Caco-2 (cell line): ENCODE measurements around the gene HASPIN. TPM values are rescaled to one million over a fixed set of nuclear protein-coding genes. Genes with fewer than 3 reads are reported as not detected.

Experiments
- BruUV-seq: library from RNA; stranded (reverse); fragments of 400-500 nt; replicated peaks from 2 replicates; lab custom pipeline; 2021; lab: Mats Ljungman, UMichigan
- CTCF ChIA-PET: fragments of 300-600 bp; sonication (Branson Sonifier 250); formaldehyde crosslinking; loops from one replicate; lab custom pipeline; 2022; ENCODE audit warnings: antibody characterized with exemption; lab: Charles Lee
- POLR2A ChIA-PET: fragments of 300-600 bp; sonication (Branson Sonifier 250); formaldehyde crosslinking; loops from one replicate; lab custom pipeline; 2022; ENCODE audit warnings: antibody characterized with exemption; lab: Charles Lee
- DNase-seq, 2 experiments: peaks; one replicate each; pipeline versions ENCODE4 v3.0.0 to v3.0.0-alpha.2; 2020 to 2022
- H3K27me3 ChIP-seq: replicated peaks from 2 replicates; pipeline ENCODE4 v1.6.0; 2011; ENCODE audit warnings: low read length; ENCODE audit not compliant: control insufficient read depth, insufficient read depth
- H3K36me3 ChIP-seq: 2 replicates; pipeline ENCODE4 v1.5.1; 2011; ENCODE audit warnings: low read length; ENCODE audit not compliant: control insufficient read depth, insufficient read depth
- H3K4me1 ChIP-seq: fragments of 250-450 bp; sonication (Bioruptor Pico); 2 replicates; pipeline ENCODE4 v1.5.1; 2020; ENCODE audit warnings: mild to moderate bottlenecking
- H3K4me3 ChIP-seq: 2 replicates; pipeline ENCODE4 v1.5.1; 2011; ENCODE audit warnings: low read depth, mild to moderate bottlenecking, control low read depth, low read length
- H3K9me3 ChIP-seq: fragments of 250-450 bp; sonication (Bioruptor Pico); 2 replicates; pipeline ENCODE4 v1.5.1; 2020; ENCODE audit warnings: mild to moderate bottlenecking, moderate library complexity
- H3K27ac Mint-ChIP-seq: one replicate; pipeline ENCODE4 v1.8.0; 2022; ENCODE audit warnings: mixed read lengths; ENCODE audit not compliant: unreplicated experiment
- H3K27me3 Mint-ChIP-seq: one replicate; pipeline ENCODE4 v1.8.0; 2022; ENCODE audit warnings: mixed read lengths; ENCODE audit not compliant: insufficient read depth, unreplicated experiment
- H3K36me3 Mint-ChIP-seq: one replicate; pipeline ENCODE4 v1.8.0; 2022; ENCODE audit warnings: mild to moderate bottlenecking, mixed read lengths; ENCODE audit not compliant: insufficient read depth, unreplicated experiment
- H3K4me1 Mint-ChIP-seq: one replicate; pipeline ENCODE4 v1.8.0; 2022; ENCODE audit warnings: low read depth, mixed read lengths; ENCODE audit not compliant: unreplicated experiment
- H3K4me3 Mint-ChIP-seq: one replicate; pipeline ENCODE4 v1.8.0; 2022; ENCODE audit warnings: mild to moderate bottlenecking, moderate library complexity, mixed read lengths; ENCODE audit not compliant: unreplicated experiment
- H3K9me3 Mint-ChIP-seq: one replicate; pipeline ENCODE4 v1.8.0; 2022; ENCODE audit warnings: mixed read lengths; ENCODE audit not compliant: unreplicated experiment
- CTCF ChIP-seq, 2 experiments: fragments of 200-600 bp in 1 of 2; IDR thresholded peaks; 1 replicate in 1 of 2; 2 replicates in 1 of 2; pipeline versions ENCODE4 v1.5.1 to v1.8.0; 2011 to 2022; ENCODE audit warnings: antibody characterized with exemption in 1 of 2, control low read depth in 1 of 2, inconsistent platforms in 1 of 2, low read depth in 1 of 2, low read length in 1 of 2, mild to moderate bottlenecking in 1 of 2, moderate library complexity in 1 of 2; ENCODE audit not compliant: insufficient read depth in 1 of 2, severe bottlenecking in 1 of 2, unreplicated experiment in 1 of 2
- intact Hi-C: fragments of 100-400 bp; cut with micrococcal nuclease; formaldehyde crosslinking; loops from one replicate; pipeline ENCODE4 v1.10.0; 2022; ENCODE audit not compliant: unreplicated experiment
- total RNA-seq: library from RNA; stranded (reverse); gene quantifications from 2 replicates; pipeline ENCODE4 v1.2.3, GENCODE V29; 2022

Gene HASPIN
- total RNA-seq, 1 experiment from 2014 or later, result 9.5 TPM

- TF ChIP-seq CTCF (IDR thresholded peaks at IDR 0.05; ENCODE audit: insufficient read depth in 1 of 2, low read depth in 1 of 2, low read length in 1 of 2, severe bottlenecking in 1 of 2, unreplicated experiment in 1 of 2), result no peak
- CTCF ChIA-PET, result no interaction called here
- no peaks in the 10 kb centered on the region for H3K9me3 ChIP-seq
- BruUV-seq, result no TSS peak
- POLR2A ChIA-PET, result no interaction called here
- H3K4me1 Mint-ChIP-seq, result peaks cover 6% of the 10 kb centered on the region
- no peaks in the 10 kb centered on the region for H3K36me3 Mint-ChIP-seq
- intact Hi-C loops, result no loop called here
- H3K36me3 ChIP-seq, result no peaks in the 10 kb centered on the region
- no peaks in the 10 kb centered on the region for H3K27me3 Mint-ChIP-seq
- no peak overlapping the region for H3K4me3 ChIP-seq
- no peak overlapping the region for H3K4me3 Mint-ChIP-seq
- H3K27me3 ChIP-seq, result no peaks in the 10 kb centered on the region
- DNase-seq, result no peak
- H3K27ac Mint-ChIP-seq, result no peak overlapping the region
- H3K9me3 Mint-ChIP-seq, result no peaks in the 10 kb centered on the region
- H3K4me1 ChIP-seq, result peaks cover 3% of the 10 kb centered on the region; the same call in 1 of the 2 replicates
Measured at GRCh38 chr17:3750926-3751325, 27.2 kb downstream of the HASPIN start.

GRCh38 chr17:3751836-3752235, 28.1 kb downstream of the HASPIN start:
- Mint-ChIP-seq H3K27me3 (no peaks in the 10 kb centered on the region), H3K9me3 (no peaks in the 10 kb centered on the region), H3K36me3 (no peaks in the 10 kb centered on the region), H3K4me3 (no peak overlapping the region), H3K27ac (no peak overlapping the region), H3K4me1 (peaks cover 6% of the 10 kb centered on the region)
- POLR2A ChIA-PET, result no interaction called here
- DNase-seq, result no peak
- TF ChIP-seq CTCF (IDR thresholded peaks at IDR 0.05; ENCODE audit: insufficient read depth in 1 of 2, low read depth in 1 of 2, low read length in 1 of 2, severe bottlenecking in 1 of 2, unreplicated experiment in 1 of 2), result no peak
- no peaks in the 10 kb centered on the region for H3K9me3 ChIP-seq
- intact Hi-C loops, result no loop called here
- no peaks in the 10 kb centered on the region for H3K36me3 ChIP-seq
- CTCF ChIA-PET, result no interaction called here
- H3K27me3 ChIP-seq, result no peaks in the 10 kb centered on the region
- no peak overlapping the region for H3K4me3 ChIP-seq
- no TSS peak for BruUV-seq
- H3K4me1 ChIP-seq, result peaks cover 3% of the 10 kb centered on the region; the same call in 1 of the 2 replicates

- CTCF ChIA-PET, result no interaction called here
- no peaks in the 10 kb centered on the region for H3K27me3 Mint-ChIP-seq
- intact Hi-C loops, result no loop called here
Measured at GRCh38 chr17:3753624-3754023, 29.9 kb downstream of the HASPIN start.

More at GRCh38 chr17:3753624-3754023, 29.9 kb downstream of the HASPIN start:
- H3K27ac Mint-ChIP-seq, result no peak overlapping the region
- Histone ChIP-seq H3K27me3 (no peaks in the 10 kb centered on the region), H3K9me3 (no peaks in the 10 kb centered on the region), H3K4me3 (no peak overlapping the region), H3K4me1 (peaks cover 3% of the 10 kb centered on the region; the same call in 1 of the 2 replicates), H3K36me3 (no peaks in the 10 kb centered on the region)
- no peaks in the 10 kb centered on the region for H3K36me3 Mint-ChIP-seq
- H3K4me1 Mint-ChIP-seq, result peaks cover 5% of the 10 kb centered on the region
- no peak overlapping the region for H3K4me3 Mint-ChIP-seq
- H3K9me3 Mint-ChIP-seq, result no peaks in the 10 kb centered on the region
- no peak for TF ChIP-seq CTCF (IDR thresholded peaks at IDR 0.05; ENCODE audit: insufficient read depth in 1 of 2, low read depth in 1 of 2, low read length in 1 of 2, severe bottlenecking in 1 of 2, unreplicated experiment in 1 of 2)
- BruUV-seq, result no TSS peak
- DNase-seq, result no peak
- POLR2A ChIA-PET, result no interaction called here
